AG09309 (cell line): ENCODE results near the gene MTX3.

Experiments used
- DNase-seq: peaks from one replicate; pipeline ENCODE4 v3.0.0-alpha.2; 2010; ENCODE audit warnings: low read depth
- H3K4me3 ChIP-seq: 2 replicates; pipeline ENCODE4 v1.5.1; 2011; ENCODE audit warnings: mild to moderate bottlenecking, low read depth, low read length, moderate library complexity; ENCODE audit not compliant: control insufficient read depth
- CTCF ChIP-seq: IDR thresholded peaks from 2 replicates; pipeline ENCODE4 v1.5.1; 2011; ENCODE audit warnings: mild to moderate bottlenecking, low read depth, low read length, inconsistent platforms; ENCODE audit not compliant: insufficient read depth, control insufficient read depth; ENCODE audit errors: missing control alignments

The MTX3 gene

DNA sequence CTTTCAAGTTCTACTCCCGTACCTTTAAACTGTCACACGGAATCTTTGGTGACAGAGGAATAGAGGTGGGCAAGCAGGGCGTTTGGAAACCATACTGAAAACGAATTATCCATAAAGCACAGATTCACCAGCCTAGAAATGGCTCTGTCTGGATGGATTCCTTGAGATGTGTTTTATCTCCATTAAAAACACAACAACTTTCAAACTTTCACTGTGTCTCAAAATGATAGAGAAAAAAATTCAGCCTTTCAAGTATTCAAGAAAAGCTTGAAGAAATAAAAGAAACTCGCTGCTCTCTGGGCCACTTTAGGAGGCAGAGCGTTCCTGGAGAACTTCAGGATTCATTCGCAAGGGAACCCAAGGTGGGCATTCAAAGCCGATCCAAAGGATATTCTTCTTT lies 43.5 kb upstream of the MTX3 start:
- no peak for TF ChIP-seq CTCF
- DNase-seq, result no peak
- H3K4me3 ChIP-seq, result no peak overlapping the region

DNA sequence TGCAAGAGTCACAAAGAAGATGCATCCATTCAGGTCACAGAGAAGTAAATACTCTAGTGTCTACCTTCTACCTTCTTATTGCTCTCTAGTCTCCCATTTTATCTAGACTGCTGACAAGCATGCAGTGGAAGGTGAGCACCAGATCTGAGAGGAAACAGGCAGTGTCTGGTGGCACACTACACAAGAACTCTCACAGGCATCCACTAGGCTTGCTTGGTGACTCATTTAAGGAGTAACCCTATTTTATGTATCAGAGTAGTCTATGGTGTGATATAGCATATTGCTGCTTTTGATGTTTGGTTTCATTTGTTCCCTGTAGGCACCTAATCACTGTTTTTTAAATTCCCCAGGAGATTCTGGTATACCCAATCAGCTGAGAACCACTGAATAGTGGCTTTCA lies 42.5 kb upstream of the MTX3 start:
- no peak for DNase-seq
- H3K4me3 ChIP-seq, result no peak overlapping the region
- TF ChIP-seq CTCF, result no peak

DNA sequence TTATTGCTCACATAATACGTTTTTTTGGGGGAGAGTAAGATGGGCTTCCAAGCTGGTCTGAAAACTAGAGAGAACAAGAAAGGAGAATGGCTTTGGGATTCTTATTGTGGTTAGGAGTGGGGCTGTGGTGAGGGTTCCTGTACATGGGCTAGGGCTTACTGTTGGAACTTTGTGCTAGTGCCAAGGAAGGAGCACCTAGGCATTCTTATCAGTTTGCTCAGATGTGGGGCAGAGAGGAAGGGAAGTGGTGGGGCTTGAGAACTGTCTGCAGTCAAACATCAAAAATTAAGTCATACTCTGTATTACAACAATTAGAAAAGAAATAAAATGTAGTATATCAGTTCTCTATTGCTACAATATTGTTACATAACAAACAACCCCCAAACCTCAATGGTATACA lies 40.0 kb upstream of the MTX3 start:
- no peak for DNase-seq
- H3K4me3 ChIP-seq, result no peak overlapping the region
- no peak for TF ChIP-seq CTCF

- no peak overlapping the region for H3K4me3 ChIP-seq
- TF ChIP-seq CTCF, result no peak
- no peak for DNase-seq
These were observed 35.8 kb upstream of the MTX3 start for GRCh38 chr5:80026841-80027240.

GRCh38 chr5:80025069-80025468 lies 34.0 kb upstream of the MTX3 start:
- TF ChIP-seq CTCF, result no peak
- DNase-seq, result no peak
- H3K4me3 ChIP-seq, result no peak overlapping the region

- DNase-seq, result no peak
- TF ChIP-seq CTCF, result no peak
- H3K4me3 ChIP-seq, result no peak overlapping the region
These were observed 19.8 kb upstream of the MTX3 start for GRCh38 chr5:80010754-80011392.
